ENCODE measurements around the gene ADTRP.

- TF ChIP-seq CTCF (IDR thresholded peaks at IDR 0.05) (no peak), POLR2A (IDR thresholded peaks at IDR 0.05) (no peak)
These were observed 54.3 kb downstream of the ADTRP start for GRCh38 chr6:11724286-11724685.

Data from lower leg skin (tissue), 3 donors.